NCI-H1436 treated with DMSO at 0.1 percent for 48 hours (cell line): ENCODE results near the gene MTHFR.

Source experiments
- DNase-seq: peaks from one replicate; lab custom pipeline; 2025; lab: John Stamatoyannopoulos, UW

MTHFR gene

DNA sequence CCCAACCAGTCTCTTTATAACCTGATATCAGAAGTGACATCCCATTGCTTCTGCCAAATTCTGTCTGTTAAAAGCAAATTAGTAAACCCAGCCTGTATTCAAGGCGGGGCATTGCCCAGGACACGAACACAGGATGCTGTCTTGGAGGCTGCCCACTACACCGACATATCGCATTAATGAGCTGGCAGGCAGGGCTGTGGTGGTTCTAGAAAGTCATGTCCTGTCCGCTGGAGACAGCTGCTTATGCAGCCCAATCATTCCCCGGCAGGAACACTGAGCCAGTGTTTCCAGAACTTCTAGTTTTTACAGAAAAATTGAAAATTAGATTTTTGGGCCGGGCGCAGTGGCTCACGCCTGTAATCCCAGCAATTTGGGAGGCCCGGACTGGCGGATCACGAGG, 24.5 kb downstream of the MTHFR start:
- no peak for DNase-seq

GRCh38 chr1:11780380-11781147, 25.2 kb downstream of the MTHFR start:
- DNase-seq, result no peak

DNA sequence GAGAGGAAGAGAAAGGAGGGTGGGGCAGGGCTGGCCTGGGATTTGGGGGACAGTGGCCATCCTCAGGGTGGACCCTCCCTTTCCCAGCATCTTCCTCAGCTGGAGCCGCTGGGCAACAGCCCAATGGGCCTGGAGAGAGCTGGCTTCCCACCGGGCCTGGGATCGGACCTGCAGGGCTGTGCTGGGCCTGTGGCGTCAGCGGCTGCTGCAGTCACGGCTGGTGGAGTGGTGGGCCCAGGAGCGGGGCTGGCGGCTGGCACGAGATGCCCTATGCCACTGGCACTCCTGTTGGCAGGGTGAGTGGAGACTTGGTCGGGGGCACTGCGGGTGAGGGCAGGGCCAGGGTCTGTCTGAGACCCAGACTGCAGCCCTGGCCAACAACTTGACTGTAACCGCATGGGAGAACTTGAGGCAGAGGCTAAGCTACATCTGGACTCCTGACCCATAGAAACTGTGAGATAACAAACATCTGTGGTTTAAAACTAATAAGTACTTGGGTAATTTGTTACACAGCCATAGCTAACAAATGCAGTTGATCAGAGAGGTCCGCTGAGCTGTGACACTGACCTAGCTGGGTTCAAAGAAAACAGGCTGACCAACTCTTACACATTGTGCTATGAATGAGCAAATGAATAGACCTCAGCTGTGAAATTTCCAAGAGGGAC, 25.9 kb downstream of the MTHFR start:
- no peak for DNase-seq

DNA sequence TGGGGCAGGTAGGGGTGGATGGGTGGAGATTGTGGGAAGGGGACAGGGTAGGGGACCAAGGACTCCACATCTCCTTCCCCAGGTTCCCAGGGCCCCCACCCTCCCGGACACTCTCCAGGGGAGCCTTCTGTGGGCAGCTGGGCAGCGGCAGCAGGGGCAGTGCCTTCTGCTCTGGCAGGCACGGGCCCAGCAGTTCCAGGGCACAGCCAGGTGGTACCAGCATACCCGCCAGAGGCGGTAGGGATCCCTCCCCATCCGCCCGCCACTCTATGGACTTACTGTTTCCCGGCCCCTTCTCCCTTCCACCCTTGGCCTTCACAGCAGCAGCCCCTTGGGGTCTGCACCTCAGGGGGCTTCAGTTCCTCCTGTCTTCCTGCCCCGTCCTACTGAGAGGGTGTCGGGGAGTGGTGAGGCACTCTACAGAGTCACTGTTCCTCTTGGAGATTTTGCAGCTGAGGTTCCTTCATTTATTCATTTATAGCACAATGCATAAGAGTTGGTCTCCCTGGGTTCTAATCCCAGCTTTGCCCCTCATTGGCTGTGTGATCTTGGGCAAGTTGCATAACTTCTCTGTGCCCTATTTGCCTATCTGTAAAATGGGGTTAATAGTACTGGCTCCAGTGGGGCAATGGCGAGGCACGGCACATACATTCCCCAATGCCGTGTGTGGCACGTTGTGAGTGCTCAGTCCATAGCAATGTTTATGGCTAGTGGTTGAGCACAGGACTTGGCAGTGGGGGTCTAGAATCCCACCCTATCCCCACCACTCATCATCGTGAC, 26.7 kb downstream of the MTHFR start:
- no peak for DNase-seq

DNA sequence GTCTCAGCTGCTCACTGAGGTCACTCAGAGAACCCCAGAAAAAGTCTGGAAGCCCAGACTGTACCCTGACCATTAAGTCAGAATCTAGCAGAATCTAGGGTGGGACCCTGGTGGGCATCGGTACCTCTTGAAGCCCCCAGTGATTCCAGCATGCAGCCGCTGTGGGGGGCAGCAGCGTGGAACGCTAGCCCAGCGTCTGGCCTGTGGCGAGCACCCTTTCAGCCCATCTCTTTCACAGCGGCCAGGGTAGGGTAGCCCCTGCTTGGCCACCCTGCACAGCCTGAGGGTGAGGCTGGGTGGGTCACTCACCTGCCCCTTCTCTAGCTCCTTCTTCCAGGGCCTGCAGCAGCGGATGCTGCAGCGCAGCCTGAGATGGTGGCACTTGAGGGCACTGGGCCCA, 27.4 kb downstream of the MTHFR start:
- no peak for DNase-seq

- DNase-seq, result no peak
Measured at GRCh38 chr1:11777658-11778322, 28.0 kb downstream of the MTHFR start.

GRCh38 chr1:11774753-11775152, 31.0 kb downstream of the MTHFR start:
- no peak for DNase-seq

DNA sequence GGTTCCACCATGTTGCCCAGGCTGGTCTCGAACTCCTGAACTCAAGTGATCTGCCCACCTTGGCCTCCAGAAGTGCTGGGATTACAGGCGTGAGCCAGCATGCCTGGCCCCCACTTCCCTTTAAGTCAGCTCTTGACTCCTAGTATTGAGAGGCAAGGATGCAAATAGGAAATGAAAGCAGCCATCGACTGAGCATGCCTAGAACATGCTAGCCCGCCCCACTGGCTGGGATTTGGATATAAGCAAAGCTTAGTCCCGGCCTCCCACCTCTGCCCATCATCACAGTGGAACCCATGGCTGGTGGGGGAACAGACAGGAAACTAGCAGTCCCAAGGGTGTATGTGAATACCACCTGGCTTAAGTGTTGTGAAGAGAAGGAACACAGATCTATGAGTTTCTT, 33.3 kb downstream of the MTHFR start:
- no peak for DNase-seq

DNA sequence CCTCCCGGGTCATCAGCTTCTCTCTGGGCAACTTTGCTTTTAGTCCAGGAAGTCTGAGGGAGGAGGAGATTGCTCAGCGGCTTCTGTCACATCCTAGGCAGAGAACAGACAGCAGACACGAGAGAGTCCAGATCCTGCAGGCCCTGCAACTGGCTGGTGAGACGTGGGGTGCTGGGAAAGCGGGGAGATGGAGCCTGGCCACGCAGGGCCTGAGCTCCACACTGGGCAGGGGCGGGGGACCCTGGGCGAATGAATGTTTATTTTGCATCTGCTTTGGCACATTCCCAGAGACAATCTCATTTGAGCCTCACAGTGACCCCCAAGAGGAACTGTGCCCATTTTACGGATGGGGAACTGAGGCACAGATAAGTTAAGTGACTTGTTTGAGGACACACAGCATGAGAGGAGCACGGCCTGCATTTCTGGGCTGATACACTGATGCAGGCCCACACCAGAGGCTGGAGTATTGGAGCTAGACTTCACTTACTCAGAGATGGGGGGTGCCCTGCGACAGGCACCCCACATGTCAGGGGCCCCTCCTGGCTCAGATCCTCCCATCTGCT, 34.2 kb downstream of the MTHFR start:
- DNase-seq, result no peak

- DNase-seq, result no peak
Measured at GRCh38 chr1:11770011-11770410, 35.8 kb downstream of the MTHFR start.

DNA sequence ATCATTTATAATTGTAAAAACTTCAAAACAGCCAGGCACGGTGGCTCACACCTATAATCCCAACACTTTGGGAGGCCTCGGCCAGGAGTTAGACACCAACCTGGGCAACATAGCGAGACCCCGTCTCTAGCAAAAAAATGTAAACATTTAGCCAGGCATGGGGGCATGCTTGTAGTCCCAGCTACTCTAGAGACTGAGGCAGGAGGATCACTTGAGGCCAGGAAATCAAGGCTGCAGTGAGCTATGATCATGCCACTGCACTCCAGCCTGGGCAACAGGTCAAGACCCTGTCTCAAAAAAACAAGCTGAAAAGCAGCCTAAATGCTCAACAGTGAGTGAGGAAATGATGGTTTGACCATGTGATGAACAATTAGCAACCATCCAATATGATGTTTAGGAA, 36.5 kb downstream of the MTHFR start:
- no peak for DNase-seq

DNA sequence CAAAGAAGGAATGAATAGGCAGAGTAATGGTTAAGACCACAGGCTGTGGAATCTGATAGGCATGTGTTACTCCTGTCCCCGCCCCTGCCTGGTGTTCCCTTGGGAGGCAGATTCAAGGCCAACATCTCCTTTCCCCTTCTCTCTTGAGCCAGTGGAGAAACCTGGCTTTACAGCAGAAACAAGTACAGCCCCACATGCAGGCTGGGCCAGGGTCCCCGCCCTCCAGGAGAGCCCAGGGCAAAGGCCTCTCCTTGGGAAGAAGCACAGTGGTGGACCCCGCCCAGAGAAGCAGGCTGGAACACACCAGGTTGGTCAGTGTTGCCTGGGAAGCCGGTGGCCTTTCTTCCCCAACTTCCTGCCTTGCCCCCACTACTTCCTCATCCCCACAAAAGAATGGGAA, 36.9 kb downstream of the MTHFR start:
- no peak for DNase-seq

GRCh38 chr1:11767922-11768704, 37.7 kb downstream of the MTHFR start:
- DNase-seq, result no peak

GRCh38 chr1:11766429-11766776, 39.4 kb downstream of the MTHFR start:
- DNase-seq, result no peak

GRCh38 chr1:11765661-11766428, 39.9 kb downstream of the MTHFR start:
- no peak for DNase-seq

DNA sequence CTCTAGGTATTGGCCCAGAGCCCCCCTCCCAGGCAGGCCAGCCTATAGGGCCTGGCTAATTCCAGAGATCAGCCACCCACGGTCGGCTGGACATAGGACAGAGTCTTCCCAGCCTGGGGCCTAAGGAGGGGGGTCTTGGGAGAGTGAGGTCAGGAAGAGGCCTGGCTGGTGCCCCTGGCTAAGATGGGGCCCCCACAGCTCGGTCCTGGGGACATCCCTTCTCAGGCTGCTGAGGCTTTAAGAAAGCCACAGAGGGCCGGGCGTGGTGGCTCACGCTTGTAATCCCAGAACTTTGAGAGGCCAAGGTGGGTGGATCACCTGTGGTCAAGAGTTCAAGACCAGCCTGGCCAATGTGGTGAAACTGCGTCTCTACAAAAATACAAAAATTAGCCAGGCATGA, 41.2 kb downstream of the MTHFR start:
- no peak for DNase-seq

DNA sequence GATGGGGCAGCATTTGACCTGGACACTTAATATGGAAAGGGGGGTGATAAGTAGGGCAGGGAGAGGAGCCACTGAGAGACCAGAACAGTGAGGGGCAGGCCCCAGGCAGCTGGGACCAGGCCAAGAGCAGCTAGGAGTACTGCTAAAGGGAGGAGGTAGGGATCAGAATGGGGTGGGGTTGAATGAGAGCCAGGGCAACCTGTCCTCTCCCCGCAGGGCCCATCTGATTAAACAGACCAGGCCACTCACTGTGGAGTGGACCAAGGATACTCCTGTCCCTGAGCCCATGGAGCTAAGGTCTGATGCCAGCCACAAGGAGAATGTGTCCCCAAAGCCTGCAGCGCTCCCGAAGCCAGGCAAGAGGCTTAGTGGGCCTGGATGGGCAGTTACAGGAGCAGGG, 41.6 kb downstream of the MTHFR start:
- DNase-seq, result no peak

DNA sequence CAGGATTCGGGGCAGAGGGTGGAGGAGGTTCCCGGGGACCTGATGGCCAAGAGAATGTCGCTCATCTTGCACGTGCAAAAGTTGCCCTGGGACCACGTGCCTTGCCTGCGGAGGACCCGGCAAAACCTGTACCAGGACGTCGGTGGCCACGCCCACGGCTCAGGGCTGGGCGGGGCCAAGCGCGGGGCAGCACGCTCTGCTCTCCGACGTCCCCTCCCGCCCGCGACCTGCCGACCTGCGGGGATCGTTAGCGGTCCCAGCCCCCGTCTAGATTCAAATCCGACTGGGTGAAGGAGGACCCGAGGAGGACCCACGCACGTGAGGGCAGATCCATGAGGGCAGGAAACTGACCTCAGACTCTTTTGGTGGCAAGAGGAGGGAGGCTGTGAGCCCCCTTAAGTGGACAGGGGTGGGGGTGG, 43.8 kb downstream of the MTHFR start, which contains the start of gene C1orf167:
TSS of gene C1orf167 (plus strand) at position 206 of the 419 bp plus-strand sequence. CDS start 2,208 bp downstream, outside the sequence.
- no peak for DNase-seq

- no peak for DNase-seq
Measured at GRCh38 chr1:11761285-11761684, 44.5 kb downstream of the MTHFR start.

DNA sequence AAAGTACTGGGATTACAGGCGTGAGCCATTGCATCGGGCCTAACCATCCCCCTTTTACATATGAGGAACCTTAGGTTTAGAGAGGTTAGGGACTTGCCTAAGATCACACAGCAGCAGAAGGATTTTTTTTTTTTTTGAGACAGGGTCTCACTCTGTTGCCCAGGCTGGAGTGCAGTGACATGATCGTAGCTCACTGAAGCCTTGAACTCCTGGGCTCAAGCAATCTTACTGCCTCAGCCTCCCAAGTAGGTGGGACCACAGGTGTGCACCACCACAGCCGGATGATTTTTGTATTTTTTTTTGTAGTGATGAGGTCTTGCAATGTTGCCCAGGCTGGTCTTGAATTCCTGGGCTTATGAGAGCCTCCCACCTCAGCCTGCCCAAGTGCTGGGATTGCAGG, 46.0 kb downstream of the MTHFR start:
- no peak for DNase-seq
